Kidney (tissue), 14 donors: Measurements from ENCODE around the gene HLX. TPM values are rescaled to one million over a fixed set of nuclear protein-coding genes. Genes with fewer than 3 reads are reported as not detected.

Experiments used
- DNase-seq, 5 donors: peaks; one replicate each; pipeline ENCODE4 v3.0.0-alpha.2; 2013 to 2020
- FAIRE-seq: peaks from 2 replicates; lab custom pipeline; 2012; peaks lifted over from hg19 to GRCh38; lab: Jason Lieb, UNC
- H3K27ac ChIP-seq, 2 donors: one replicate each; pipeline ENCODE4 v1.7.0; 2013; ENCODE audit warnings: low read depth in 2 of 2, low read length in 2 of 2, inconsistent platforms in 1 of 2
- H3K27me3 ChIP-seq: one replicate; pipeline ENCODE4 v1.7.1; 2013; ENCODE audit warnings: low read length, inconsistent platforms; ENCODE audit not compliant: control insufficient read depth, insufficient read depth
- H3K36me3 ChIP-seq, 3 donors: one replicate each; pipeline versions ENCODE4 v1.7.0 to v1.7.1; 2013; ENCODE audit warnings: low read length in 3 of 3, control low read depth in 1 of 3, inconsistent platforms in 1 of 3; ENCODE audit not compliant: insufficient read depth in 3 of 3, control insufficient read depth in 2 of 3
- H3K4me1 ChIP-seq, 3 donors: one replicate each; pipeline versions ENCODE4 v1.7.0 to v1.7.1; 2013; ENCODE audit warnings: low read length in 3 of 3, inconsistent platforms in 1 of 3, low read depth in 1 of 3; ENCODE audit not compliant: control insufficient read depth in 2 of 3, insufficient read depth in 2 of 3
- H3K4me3 ChIP-seq, 3 donors: one replicate each; pipeline versions ENCODE4 v1.7.0 to v1.8.1; 2013; ENCODE audit warnings: low read length in 3 of 3, control low read depth in 1 of 3, inconsistent platforms in 1 of 3
- H3K9ac ChIP-seq, 3 donors: one replicate each; pipeline versions ENCODE4 v1.7.0 to v1.7.1; 2013; ENCODE audit warnings: low read length in 3 of 3, control low read depth in 1 of 3, inconsistent platforms in 1 of 3
- H3K9me3 ChIP-seq, 3 donors: one replicate each; pipeline versions ENCODE4 v1.7.0 to v1.7.1; 2013; ENCODE audit warnings: low read length in 3 of 3, control low read depth in 1 of 3, inconsistent platforms in 1 of 3; ENCODE audit not compliant: control insufficient read depth in 2 of 3, insufficient read depth in 1 of 3
- CTCF ChIP-seq: IDR thresholded peaks from 3 replicates; pipeline ENCODE4 v1.5.1; 2012; ENCODE audit warnings: mild to moderate bottlenecking, moderate library complexity, borderline replicate concordance; ENCODE audit not compliant: insufficient read depth; ENCODE audit errors: extremely low read depth
- intact Hi-C: fragments of 100-400 bp; cut with DNase I; formaldehyde crosslinking; loops from one replicate; pipeline ENCODE4 v1.11.1; 2022
- polyA plus RNA-seq: library from polyadenylated mRNA; stranded (reverse); fragments of 350-450 nt; fragmentation: Illumina TruSeq; extraction: RNeasy Lipid Tissue Mini Kit (QIAGEN cat#74804); gene quantifications from one replicate; pipeline ENCODE4 v1.2.3, GENCODE V29; 2014; ENCODE audit warnings: low read depth, low replicate concordance; ENCODE audit not compliant: insufficient read depth
- total RNA-seq: library from RNA; stranded (reverse); fragmentation: NEBNext Ultra II Directional; extraction: Animal tissue kit (Norgen Biotek cat#: 25700); gene quantifications from one replicate; pipeline ENCODE4 v1.2.1, GENCODE V29; 2021
- donor health status: control.
- donor health status: control.
- donor health status: control.
- donor health status: control.
- donor health status: control.
- donor health status: DM: yes; HTN: yes; CAD: no.
- donor health status: Normal renal cell carcinoma (clear cell type).

Gene HLX
- total and polyA plus RNA-seq, 2 donors from 2014 or later, result 4.7 to 8.2 TPM

GRCh38 chr1:220852408-220852807 is 26.8 kb upstream of the HLX start:
- H3K9ac ChIP-seq, result no peak overlapping the region
- no peak overlapping the region for H3K27ac ChIP-seq
- no peaks in the 10 kb centered on the region for H3K27me3 ChIP-seq
- no peak for FAIRE-seq
- TF ChIP-seq CTCF, result no peak
- H3K4me1 ChIP-seq, result no peaks in the 10 kb centered on the region
- intact Hi-C loops, result no loop called here
- no peak overlapping the region for H3K4me3 ChIP-seq
- no peaks in the 10 kb centered on the region for H3K36me3 ChIP-seq
- no peak for DNase-seq
- peaks cover 0 to 5% (median 4%) of the 10 kb centered on the region in 3 donors for H3K9me3 ChIP-seq

- intact Hi-C loops, result loop anchor here (10.0 kb wide), 1 partner anchor 563 kb away; no protein-coding TSS in a partner anchor
- H3K9ac ChIP-seq, result no peak overlapping the region
- no peak for FAIRE-seq
These were observed 6.9 kb upstream of the HLX start for GRCh38 chr1:220872296-220872695.

GRCh38 chr1:220873087-220873486 is 6.2 kb upstream of the HLX start:
- Histone ChIP-seq H3K9ac (no peak overlapping the region), H3K9me3 (no peaks in the 10 kb centered on the region), H3K36me3 (no peaks in the 10 kb centered on the region), H3K4me1 (no peaks in the 10 kb centered on the region), H3K27ac (no peak overlapping the region), H3K4me3 (no peak overlapping the region), H3K27me3 (peaks cover 18% of the 10 kb centered on the region)
- no peak for TF ChIP-seq CTCF
- no peak for DNase-seq
- no peak for FAIRE-seq
- intact Hi-C loops, result loop anchor here (10.0 kb wide), 1 partner anchor 562 kb away; no protein-coding TSS in a partner anchor

More at GRCh38 chr1:220872296-220872695, 6.9 kb upstream of the HLX start:
- H3K36me3 ChIP-seq, result no peaks in the 10 kb centered on the region
- no peak for TF ChIP-seq CTCF
- no peaks in the 10 kb centered on the region for H3K4me1 ChIP-seq
- no peak overlapping the region for H3K4me3 ChIP-seq
- no peak for DNase-seq
- H3K27me3 ChIP-seq, result peaks cover 11% of the 10 kb centered on the region
- no peak overlapping the region for H3K27ac ChIP-seq
- H3K9me3 ChIP-seq, result no peaks in the 10 kb centered on the region
